Smooth muscle cell of trachea (primary cell): ENCODE measurements around the gene DSTYK. TPM values are rescaled to one million over a fixed set of nuclear protein-coding genes. Genes with fewer than 3 reads are reported as not detected.

Experiments
- total RNA-seq: library from RNA; depleted of rRNA; stranded (reverse); fragments of >200 nt; gene quantifications from 2 replicates; pipeline ENCODE4 v1.2.1, GENCODE V29; 2014

DSTYK gene, protein sequence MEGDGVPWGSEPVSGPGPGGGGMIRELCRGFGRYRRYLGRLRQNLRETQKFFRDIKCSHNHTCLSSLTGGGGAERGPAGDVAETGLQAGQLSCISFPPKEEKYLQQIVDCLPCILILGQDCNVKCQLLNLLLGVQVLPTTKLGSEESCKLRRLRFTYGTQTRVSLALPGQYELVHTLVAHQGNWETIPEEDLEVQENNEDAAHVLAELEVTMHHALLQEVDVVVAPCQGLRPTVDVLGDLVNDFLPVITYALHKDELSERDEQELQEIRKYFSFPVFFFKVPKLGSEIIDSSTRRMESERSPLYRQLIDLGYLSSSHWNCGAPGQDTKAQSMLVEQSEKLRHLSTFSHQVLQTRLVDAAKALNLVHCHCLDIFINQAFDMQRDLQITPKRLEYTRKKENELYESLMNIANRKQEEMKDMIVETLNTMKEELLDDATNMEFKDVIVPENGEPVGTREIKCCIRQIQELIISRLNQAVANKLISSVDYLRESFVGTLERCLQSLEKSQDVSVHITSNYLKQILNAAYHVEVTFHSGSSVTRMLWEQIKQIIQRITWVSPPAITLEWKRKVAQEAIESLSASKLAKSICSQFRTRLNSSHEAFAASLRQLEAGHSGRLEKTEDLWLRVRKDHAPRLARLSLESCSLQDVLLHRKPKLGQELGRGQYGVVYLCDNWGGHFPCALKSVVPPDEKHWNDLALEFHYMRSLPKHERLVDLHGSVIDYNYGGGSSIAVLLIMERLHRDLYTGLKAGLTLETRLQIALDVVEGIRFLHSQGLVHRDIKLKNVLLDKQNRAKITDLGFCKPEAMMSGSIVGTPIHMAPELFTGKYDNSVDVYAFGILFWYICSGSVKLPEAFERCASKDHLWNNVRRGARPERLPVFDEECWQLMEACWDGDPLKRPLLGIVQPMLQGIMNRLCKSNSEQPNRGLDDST
- 35.2 and 38.4 TPM in 2 replicates for total RNA-seq

DNA sequence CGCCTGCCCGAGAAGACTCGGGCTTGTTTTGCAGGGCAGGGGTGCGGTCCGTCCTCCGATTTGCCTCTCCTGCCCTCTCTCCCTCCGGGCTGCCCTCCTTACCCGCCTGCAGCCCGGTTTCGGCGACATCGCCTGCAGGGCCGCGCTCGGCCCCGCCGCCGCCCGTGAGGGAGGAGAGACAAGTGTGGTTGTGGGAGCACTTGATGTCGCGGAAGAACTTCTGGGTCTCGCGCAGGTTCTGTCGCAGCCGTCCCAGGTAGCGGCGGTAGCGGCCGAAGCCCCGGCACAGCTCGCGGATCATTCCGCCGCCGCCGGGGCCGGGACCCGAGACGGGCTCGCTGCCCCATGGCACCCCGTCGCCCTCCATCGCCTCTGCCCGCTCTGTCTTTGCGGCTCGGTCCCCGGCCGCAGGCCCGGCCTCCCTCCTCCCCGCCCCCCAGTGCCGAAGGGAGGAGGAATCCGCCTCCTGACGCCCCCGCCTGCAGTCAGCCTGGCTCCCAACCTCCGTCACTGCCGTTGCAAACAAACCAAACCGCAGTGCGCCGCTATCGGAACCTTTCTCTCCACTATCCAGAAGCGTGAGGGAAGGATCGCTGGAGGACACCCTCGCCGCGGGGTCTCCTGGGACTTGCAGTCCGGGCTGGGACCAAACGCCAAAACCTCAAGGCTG, at the start of gene DSTYK:
Gene DSTYK, minus strand, starts transcription at position 534 of the 670 bp plus-strand sequence. Its CDS starts 167 bp downstream, at position 367.

GRCh38 chr1:205227584-205228013, 16.1 kb upstream of the DSTYK start, which contains the start of gene TMCC2:
TSS of gene TMCC2 (plus strand) at chr1:205227946. CDS start at chr1:205228565, 619 bp downstream.

DNA sequence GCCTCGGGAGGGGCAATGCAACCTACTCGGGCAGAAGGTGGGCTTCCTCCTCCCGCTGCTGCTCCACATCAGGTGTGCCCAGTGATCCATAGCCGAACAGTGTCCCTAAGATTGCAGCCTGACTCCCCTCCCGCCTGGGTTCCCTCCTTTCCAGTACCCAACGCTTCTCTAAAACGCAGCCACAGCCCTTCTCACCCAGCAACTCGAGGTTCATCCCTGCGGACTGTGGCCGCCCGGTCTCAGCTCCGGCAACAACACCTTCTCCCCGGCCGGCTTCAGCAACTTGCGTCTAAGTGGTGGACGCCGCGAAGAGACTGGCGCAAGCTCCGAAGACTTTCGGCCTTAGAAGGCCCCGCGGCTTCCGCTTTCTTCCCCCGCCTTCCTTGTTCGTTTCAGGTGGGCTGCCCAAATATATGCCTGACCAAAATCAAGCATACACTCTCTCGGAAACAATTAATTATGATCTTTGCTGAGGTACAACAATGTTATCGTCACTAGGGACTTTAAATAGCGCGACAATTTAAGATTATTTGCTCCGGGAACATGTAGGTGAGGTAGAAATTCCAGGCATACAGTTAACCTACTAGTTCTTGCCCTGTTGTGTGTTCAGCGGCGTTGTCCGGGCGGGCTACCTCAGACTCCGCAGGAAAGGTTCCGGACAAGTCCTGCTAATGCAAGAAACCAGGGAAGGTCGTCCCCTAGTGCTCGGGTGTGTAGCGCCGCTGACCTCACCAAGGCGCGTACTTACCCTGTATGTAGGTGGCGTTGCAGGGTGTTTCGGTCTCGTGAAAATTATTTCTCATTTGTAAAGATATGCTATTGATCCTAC, 89.6 kb downstream of the DSTYK start, which contains the start of gene RBBP5:
Gene RBBP5, minus strand, starts transcription at position 319 of the 829 bp plus-strand sequence. Its CDS starts 105 bp downstream, at position 214.

Other genes starting within 250 kb of the DSTYK start
- gene CNTN2, start 168.5 kb downstream of the DSTYK start, total RNA-seq: not detected in 2 replicates
- gene TMEM81, start 127.2 kb downstream of the DSTYK start, total RNA-seq: 1.5 and 1.8 TPM in 2 replicates
- 18.9 and 19.7 TPM in 2 replicates for gene RBBP5, start 89.7 kb downstream of the DSTYK start, total RNA-seq
- gene TMCC2, start 16.2 kb upstream of the DSTYK start, total RNA-seq: 5.2 and 6.1 TPM in 2 replicates
- 0.87 and 2.8 TPM in 2 replicates for gene NUAK2, start 110.0 kb upstream of the DSTYK start, total RNA-seq
- gene KLHDC8A, start 145.2 kb upstream of the DSTYK start, total RNA-seq: not detected in 2 replicates
- gene LEMD1, start 210.4 kb upstream of the DSTYK start, total RNA-seq: not detected in 2 replicates
- under 0.01 TPM in 1 of 2 replicates, not detected in the other for gene BLACAT1, start 244.3 kb upstream of the DSTYK start, total RNA-seq